Parathyroid adenoma (tissue), 2 donors: ENCODE results near the gene ROBO1.

Source experiments
- H2AFZ ChIP-seq: fragments of 300-600 bp; sonication (generic); one replicate; pipeline ENCODE4 v1.7.0; 2017; ENCODE audit warnings: antibody characterized with exemption, mild to moderate bottlenecking
- H3K27ac ChIP-seq: fragments of 300-600 bp; sonication (generic); one replicate; pipeline ENCODE4 v1.7.0; 2017
- H3K27me3 ChIP-seq: fragments of 300-600 bp; sonication (generic); one replicate; pipeline ENCODE4 v1.7.0; 2017; ENCODE audit warnings: low read length; ENCODE audit not compliant: control insufficient read depth, insufficient read depth
- H3K36me3 ChIP-seq: fragments of 300-600 bp; sonication (generic); one replicate; pipeline ENCODE4 v1.7.0; 2017; ENCODE audit warnings: low read length; ENCODE audit not compliant: control insufficient read depth, insufficient read depth
- H3K4me1 ChIP-seq: fragments of 300-600 bp; sonication (generic); one replicate; pipeline ENCODE4 v1.7.0; 2017; ENCODE audit warnings: control low read depth
- H3K4me2 ChIP-seq: fragments of 300-600 bp; sonication (generic); one replicate; pipeline ENCODE4 v1.7.0; 2017; ENCODE audit warnings: low read length
- H3K4me3 ChIP-seq: fragments of 300-600 bp; sonication (generic); one replicate; pipeline ENCODE4 v1.7.0; 2017; ENCODE audit warnings: low read depth, low read length
- H3K79me2 ChIP-seq: fragments of 300-600 bp; sonication (generic); one replicate; pipeline ENCODE4 v1.7.0; 2017; ENCODE audit warnings: control low read depth
- H3K9ac ChIP-seq: fragments of 300-600 bp; sonication (generic); one replicate; pipeline ENCODE4 v1.7.0; 2017; ENCODE audit warnings: mild to moderate bottlenecking
- H3K9me3 ChIP-seq: fragments of 300-600 bp; sonication (generic); one replicate; pipeline ENCODE4 v1.7.0; 2017; ENCODE audit warnings: low read length; ENCODE audit not compliant: control insufficient read depth
- TF ChIP-seq, protein P1 (sequence below): fragments of 300-600 bp; sonication (generic); IDR thresholded peaks from one replicate; pipeline ENCODE4 v1.7.0; 2017; ENCODE audit warnings: antibody characterized with exemption, mild to moderate bottlenecking
- donor health status: primary hyperparathyroidism.

The ROBO1 gene

DNA sequence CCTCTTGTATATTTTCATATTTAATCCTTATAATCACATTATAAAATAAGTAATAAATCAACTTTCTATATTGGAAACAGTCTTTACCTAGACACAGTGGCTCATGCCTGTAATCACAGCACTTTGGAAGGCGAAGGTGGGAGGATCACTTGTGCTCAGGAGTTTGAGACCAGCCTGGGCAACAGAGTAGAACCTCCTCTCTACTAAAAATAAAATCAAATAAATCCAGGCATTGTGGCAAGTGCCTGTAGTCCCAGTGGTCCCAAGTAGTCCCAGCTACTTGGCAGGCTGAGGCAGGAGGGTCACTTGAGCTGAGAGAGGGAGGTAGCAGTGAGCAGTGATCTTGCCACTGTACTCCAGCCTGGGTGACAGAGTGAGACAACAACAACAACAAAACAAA is 975.1 kb downstream of the ROBO1 start:
- TF ChIP-seq, protein P1, sequence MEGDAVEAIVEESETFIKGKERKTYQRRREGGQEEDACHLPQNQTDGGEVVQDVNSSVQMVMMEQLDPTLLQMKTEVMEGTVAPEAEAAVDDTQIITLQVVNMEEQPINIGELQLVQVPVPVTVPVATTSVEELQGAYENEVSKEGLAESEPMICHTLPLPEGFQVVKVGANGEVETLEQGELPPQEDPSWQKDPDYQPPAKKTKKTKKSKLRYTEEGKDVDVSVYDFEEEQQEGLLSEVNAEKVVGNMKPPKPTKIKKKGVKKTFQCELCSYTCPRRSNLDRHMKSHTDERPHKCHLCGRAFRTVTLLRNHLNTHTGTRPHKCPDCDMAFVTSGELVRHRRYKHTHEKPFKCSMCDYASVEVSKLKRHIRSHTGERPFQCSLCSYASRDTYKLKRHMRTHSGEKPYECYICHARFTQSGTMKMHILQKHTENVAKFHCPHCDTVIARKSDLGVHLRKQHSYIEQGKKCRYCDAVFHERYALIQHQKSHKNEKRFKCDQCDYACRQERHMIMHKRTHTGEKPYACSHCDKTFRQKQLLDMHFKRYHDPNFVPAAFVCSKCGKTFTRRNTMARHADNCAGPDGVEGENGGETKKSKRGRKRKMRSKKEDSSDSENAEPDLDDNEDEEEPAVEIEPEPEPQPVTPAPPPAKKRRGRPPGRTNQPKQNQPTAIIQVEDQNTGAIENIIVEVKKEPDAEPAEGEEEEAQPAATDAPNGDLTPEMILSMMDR: no peak
- H3K9ac ChIP-seq: no peak overlapping the region
- no peaks in the 10 kb centered on the region for H3K9me3 ChIP-seq
- H3K4me1 ChIP-seq: no peaks in the 10 kb centered on the region
- H3K27ac ChIP-seq: no peak overlapping the region
- H2AFZ ChIP-seq: no peak overlapping the region
- no peaks in the 10 kb centered on the region for H3K27me3 ChIP-seq
- no peak overlapping the region for H3K4me3 ChIP-seq
- no peak overlapping the region for H3K4me2 ChIP-seq
- H3K79me2 ChIP-seq: no peaks in the 10 kb centered on the region
- no peaks in the 10 kb centered on the region for H3K36me3 ChIP-seq

DNA sequence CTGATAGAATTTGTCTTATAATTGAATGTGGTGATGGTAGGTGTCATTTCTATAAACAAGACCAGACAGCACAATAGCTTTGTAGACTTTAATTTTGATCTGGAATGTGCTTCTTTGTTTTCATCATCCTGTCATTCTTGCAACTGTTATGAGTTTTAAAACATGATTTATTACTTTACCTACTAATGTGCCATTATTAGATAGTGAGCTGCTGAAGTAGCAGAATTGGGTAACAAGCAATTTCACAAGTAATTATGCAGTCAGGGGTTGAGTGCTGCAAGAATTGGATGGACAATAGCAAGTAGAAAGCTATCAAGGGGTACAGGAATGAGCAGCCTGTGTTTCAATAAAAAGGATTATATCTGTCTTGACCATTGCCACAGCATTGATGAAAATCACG is 975.6 kb downstream of the ROBO1 start:
- H3K27ac ChIP-seq: no peak overlapping the region
- no peaks in the 10 kb centered on the region for H3K79me2 ChIP-seq
- H3K4me2 ChIP-seq: no peak overlapping the region
- H3K9me3 ChIP-seq: no peaks in the 10 kb centered on the region
- TF ChIP-seq, protein P1: no peak
- no peaks in the 10 kb centered on the region for H3K4me1 ChIP-seq
- no peak overlapping the region for H3K9ac ChIP-seq
- H3K4me3 ChIP-seq: no peak overlapping the region
- H3K36me3 ChIP-seq: no peaks in the 10 kb centered on the region
- no peaks in the 10 kb centered on the region for H3K27me3 ChIP-seq
- no peak overlapping the region for H2AFZ ChIP-seq

DNA sequence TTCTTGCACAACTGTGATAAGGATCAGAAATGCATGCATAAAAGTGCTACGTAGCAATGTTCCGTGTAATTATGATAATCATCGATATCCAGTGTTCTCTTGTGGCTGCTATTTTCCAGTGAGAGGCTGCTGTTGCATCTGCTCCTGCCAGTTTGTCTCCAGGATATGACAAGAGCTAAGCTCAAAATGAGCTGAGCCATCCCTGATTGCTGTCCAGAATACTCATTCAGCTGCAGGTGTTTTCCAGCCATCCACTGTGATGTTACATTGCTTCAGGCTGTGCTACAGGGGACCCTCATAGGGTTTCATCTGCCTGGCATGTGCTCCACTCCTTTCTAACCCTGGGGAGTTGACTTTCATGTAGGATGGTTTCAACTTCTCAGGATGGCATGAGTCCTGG is 976.0 kb downstream of the ROBO1 start:
- no peaks in the 10 kb centered on the region for H3K79me2 ChIP-seq
- no peaks in the 10 kb centered on the region for H3K36me3 ChIP-seq
- no peaks in the 10 kb centered on the region for H3K9me3 ChIP-seq
- H3K27ac ChIP-seq: no peak overlapping the region
- H3K4me2 ChIP-seq: no peak overlapping the region
- H3K9ac ChIP-seq: no peak overlapping the region
- TF ChIP-seq, protein P1: no peak
- no peak overlapping the region for H2AFZ ChIP-seq
- H3K27me3 ChIP-seq: no peaks in the 10 kb centered on the region
- no peaks in the 10 kb centered on the region for H3K4me1 ChIP-seq
- H3K4me3 ChIP-seq: no peak overlapping the region

DNA sequence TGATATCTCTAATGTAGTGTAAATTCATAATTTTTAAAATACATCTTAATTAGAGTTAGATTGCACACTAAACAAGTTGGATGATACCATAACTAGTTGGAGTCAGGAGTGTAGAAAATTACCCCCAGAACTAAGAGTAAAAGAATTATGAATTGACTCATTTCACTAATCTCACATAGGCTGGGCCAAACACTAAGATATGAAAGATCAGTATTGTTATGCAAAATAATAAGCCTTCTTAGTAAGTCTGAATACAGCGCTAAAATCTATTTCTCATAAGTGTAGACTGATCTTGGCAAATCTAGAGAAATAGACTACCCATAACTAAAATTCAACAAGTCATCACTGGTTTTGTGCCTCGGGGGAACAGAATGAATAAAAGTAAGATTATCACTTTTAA is 979.0 kb downstream of the ROBO1 start:
- no peaks in the 10 kb centered on the region for H3K4me1 ChIP-seq
- H3K4me3 ChIP-seq: no peak overlapping the region
- no peaks in the 10 kb centered on the region for H3K79me2 ChIP-seq
- TF ChIP-seq, protein P1: no peak
- H3K27me3 ChIP-seq: no peaks in the 10 kb centered on the region
- no peaks in the 10 kb centered on the region for H3K9me3 ChIP-seq
- no peak overlapping the region for H3K9ac ChIP-seq
- H3K4me2 ChIP-seq: no peak overlapping the region
- H3K27ac ChIP-seq: no peak overlapping the region
- no peaks in the 10 kb centered on the region for H3K36me3 ChIP-seq
- no peak overlapping the region for H2AFZ ChIP-seq

DNA sequence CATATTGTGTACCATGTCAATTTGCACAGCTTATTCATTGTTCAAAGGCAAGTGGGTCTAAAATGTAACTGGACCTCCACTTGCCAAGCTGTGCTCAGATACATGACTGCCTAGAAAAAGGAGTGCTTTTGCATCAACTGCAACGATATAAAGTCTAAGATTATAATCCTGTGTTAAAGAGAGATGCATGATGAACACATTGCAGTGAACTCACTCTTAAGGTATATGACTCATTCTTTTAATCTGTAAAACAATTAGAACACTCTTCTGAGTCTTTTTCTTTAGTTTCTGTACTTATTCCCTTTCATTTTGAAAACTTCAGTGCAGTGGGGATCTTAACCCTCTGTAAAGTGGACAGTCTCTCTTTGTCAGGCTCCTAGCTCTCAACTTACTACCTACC is 982.8 kb downstream of the ROBO1 start:
- no peak overlapping the region for H3K4me2 ChIP-seq
- TF ChIP-seq, protein P1: no peak
- no peak overlapping the region for H2AFZ ChIP-seq
- H3K36me3 ChIP-seq: no peaks in the 10 kb centered on the region
- H3K79me2 ChIP-seq: no peaks in the 10 kb centered on the region
- no peak overlapping the region for H3K27ac ChIP-seq
- H3K9me3 ChIP-seq: no peaks in the 10 kb centered on the region
- no peaks in the 10 kb centered on the region for H3K27me3 ChIP-seq
- no peaks in the 10 kb centered on the region for H3K4me1 ChIP-seq
- H3K9ac ChIP-seq: no peak overlapping the region
- no peak overlapping the region for H3K4me3 ChIP-seq
